ENCODE measurements around the gene SUFU.

DNA sequence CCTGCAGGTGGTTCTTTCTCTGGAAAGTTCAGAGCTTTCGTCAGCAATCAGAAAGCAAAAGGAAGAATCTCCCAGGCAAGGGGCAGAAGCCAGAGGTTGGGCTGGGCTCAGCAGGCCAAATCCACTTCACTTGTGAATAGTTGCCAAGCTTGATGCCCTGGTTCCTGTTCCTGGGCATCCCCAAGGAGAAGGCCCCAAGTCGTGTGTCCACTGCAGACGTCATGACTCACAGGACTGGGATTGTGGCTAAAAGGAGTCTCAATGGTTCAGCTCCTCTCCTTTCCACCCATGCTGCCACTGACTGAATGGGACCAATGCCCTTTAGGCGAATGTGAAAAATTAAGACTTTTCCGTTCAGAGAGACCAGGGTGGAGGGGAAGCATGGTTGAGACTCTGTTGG lies 101.9 kb downstream of the SUFU start:
- TF ChIP-seq POLR2AphosphoS5 (IDR thresholded peaks at IDR 0.05; ENCODE audit: low read depth) = no peak
- TF ChIP-seq CTCF (conservative IDR thresholded peaks at IDR 0.05; ENCODE audit: low read depth in 2 of 2) = no peak
- no peak for TF ChIP-seq CREB1 (CRISPR knock-in tag; IDR thresholded peaks at IDR 0.05; ENCODE audit: low read depth)
- TF ChIP-seq EZH2 (IDR thresholded peaks at IDR 0.05; ENCODE audit: low read depth, unreplicated experiment) = no peak
- TF ChIP-seq JUNB (IDR thresholded peaks at IDR 0.05; ENCODE audit: unreplicated experiment) = no peak
- TF ChIP-seq, protein P1, sequence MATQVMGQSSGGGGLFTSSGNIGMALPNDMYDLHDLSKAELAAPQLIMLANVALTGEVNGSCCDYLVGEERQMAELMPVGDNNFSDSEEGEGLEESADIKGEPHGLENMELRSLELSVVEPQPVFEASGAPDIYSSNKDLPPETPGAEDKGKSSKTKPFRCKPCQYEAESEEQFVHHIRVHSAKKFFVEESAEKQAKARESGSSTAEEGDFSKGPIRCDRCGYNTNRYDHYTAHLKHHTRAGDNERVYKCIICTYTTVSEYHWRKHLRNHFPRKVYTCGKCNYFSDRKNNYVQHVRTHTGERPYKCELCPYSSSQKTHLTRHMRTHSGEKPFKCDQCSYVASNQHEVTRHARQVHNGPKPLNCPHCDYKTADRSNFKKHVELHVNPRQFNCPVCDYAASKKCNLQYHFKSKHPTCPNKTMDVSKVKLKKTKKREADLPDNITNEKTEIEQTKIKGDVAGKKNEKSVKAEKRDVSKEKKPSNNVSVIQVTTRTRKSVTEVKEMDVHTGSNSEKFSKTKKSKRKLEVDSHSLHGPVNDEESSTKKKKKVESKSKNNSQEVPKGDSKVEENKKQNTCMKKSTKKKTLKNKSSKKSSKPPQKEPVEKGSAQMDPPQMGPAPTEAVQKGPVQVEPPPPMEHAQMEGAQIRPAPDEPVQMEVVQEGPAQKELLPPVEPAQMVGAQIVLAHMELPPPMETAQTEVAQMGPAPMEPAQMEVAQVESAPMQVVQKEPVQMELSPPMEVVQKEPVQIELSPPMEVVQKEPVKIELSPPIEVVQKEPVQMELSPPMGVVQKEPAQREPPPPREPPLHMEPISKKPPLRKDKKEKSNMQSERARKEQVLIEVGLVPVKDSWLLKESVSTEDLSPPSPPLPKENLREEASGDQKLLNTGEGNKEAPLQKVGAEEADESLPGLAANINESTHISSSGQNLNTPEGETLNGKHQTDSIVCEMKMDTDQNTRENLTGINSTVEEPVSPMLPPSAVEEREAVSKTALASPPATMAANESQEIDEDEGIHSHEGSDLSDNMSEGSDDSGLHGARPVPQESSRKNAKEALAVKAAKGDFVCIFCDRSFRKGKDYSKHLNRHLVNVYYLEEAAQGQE (IDR thresholded peaks at IDR 0.05; ENCODE audit: unreplicated experiment) = no peak
- no peak for TF ChIP-seq ZNF114 (CRISPR knock-in tag; IDR thresholded peaks at IDR 0.05)
- TF ChIP-seq EZH2phosphoT487 (IDR thresholded peaks at IDR 0.05; ENCODE audit: unreplicated experiment) = no peak
- TF ChIP-seq, protein P2, sequence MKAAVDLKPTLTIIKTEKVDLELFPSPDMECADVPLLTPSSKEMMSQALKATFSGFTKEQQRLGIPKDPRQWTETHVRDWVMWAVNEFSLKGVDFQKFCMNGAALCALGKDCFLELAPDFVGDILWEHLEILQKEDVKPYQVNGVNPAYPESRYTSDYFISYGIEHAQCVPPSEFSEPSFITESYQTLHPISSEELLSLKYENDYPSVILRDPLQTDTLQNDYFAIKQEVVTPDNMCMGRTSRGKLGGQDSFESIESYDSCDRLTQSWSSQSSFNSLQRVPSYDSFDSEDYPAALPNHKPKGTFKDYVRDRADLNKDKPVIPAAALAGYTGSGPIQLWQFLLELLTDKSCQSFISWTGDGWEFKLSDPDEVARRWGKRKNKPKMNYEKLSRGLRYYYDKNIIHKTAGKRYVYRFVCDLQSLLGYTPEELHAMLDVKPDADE (IDR thresholded peaks at IDR 0.05) = no peak
- no peak for TF ChIP-seq STAT1 (IDR thresholded peaks at IDR 0.05; ENCODE audit: unreplicated experiment)
